ENCODE results near the gene MRTFA. TPM values are rescaled to one million over a fixed set of nuclear protein-coding genes. Genes with fewer than 3 reads are reported as not detected.

MRTFA gene
- polyA plus RNA-seq, 1 of the 3 experiments (the other 2 are of a cell fraction) = 5.8 TPM

DNA sequence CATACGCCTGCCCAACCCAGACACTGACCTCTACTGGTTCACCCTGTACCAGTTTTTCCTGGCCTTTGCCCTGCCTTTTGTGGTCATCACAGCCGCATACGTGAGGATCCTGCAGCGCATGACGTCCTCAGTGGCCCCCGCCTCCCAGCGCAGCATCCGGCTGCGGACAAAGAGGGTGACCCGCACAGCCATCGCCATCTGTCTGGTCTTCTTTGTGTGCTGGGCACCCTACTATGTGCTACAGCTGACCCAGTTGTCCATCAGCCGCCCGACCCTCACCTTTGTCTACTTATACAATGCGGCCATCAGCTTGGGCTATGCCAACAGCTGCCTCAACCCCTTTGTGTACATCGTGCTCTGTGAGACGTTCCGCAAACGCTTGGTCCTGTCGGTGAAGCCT lies 44.9 kb upstream of the MRTFA start:
- Histone ChIP-seq H3K9me3 (no peaks in the 10 kb centered on the region), H3K4me3 (ENCODE audit: low read depth in 2 of 2, low read length in 1 of 2) (no peak overlapping the region), H3K9me2 (no peaks in the 10 kb centered on the region), H3F3A (replicated peaks; ENCODE audit: insufficient read depth) (no peaks in the 10 kb centered on the region), H2AFZ (ENCODE audit: low read depth) (no peak overlapping the region), H3K9ac (no peak overlapping the region), H3K27me3 (ENCODE audit: insufficient read depth) (no peaks in the 10 kb centered on the region), H3K4me2 (no peak overlapping the region), H3K36me3 (replicated peaks in 1 of 2; ENCODE audit: control insufficient read depth in 1 of 2, insufficient read depth in 2 of 2, low read length in 1 of 2) (no peaks in the 10 kb centered on the region), H3K27ac (ENCODE audit: low read depth in 2 of 2, low read length in 1 of 2) (no peak overlapping the region), H3K79me2 (ENCODE audit: insufficient read depth) (no peaks in the 10 kb centered on the region), H4K20me1 (ENCODE audit: insufficient read depth) (no peaks in the 10 kb centered on the region), H3K4me1 (ENCODE audit: control insufficient read depth in 1 of 2, insufficient read depth in 2 of 2, low read depth in 1 of 2, low read length in 1 of 2) (peaks cover 0 to 21% of the 10 kb centered on the region in 2 experiments; a peak in 2 of 4 replicates)
- POLR2A ChIA-PET = interaction anchor here (0.8 kb wide), 1 partner anchor 30 kb away, joined by 3 read pairs; no protein-coding TSS in a partner anchor
- no peak for TF ChIP-seq POLR2AphosphoS5 (IDR thresholded peaks at IDR 0.05; ENCODE audit: low read depth, low read length)
- TF ChIP-seq MXI1 (IDR thresholded peaks at IDR 0.05; ENCODE audit: low read depth, low read length) = no peak
- CTCF ChIA-PET = no interaction called here
- DNase-seq = no peak
- 100% methylated on average over 5 of the region's 19 CpGs for WGBS (ENCODE audit: low lambda C conversion rate)

DNA sequence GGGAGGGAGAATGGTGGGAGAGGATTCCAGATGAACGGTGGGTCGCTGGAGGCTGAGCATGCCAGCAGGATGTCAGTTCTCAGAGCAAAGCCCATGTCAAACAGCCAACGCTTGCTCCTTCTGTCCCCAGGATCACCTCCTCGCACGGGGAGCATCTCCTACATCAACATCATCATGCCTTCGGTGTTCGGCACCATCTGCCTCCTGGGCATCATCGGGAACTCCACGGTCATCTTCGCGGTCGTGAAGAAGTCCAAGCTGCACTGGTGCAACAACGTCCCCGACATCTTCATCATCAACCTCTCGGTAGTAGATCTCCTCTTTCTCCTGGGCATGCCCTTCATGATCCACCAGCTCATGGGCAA lies 44.3 kb upstream of the MRTFA start:
- no peak overlapping the region for H3K9ac ChIP-seq

More for the DNA sequence above, 44.3 kb upstream of the MRTFA start:
- ChIA-PET POLR2A (interaction anchor here (0.8 kb wide), 1 partner anchor 26 kb away, joined by 3 read pairs; no protein-coding TSS in a partner anchor), CTCF (no interaction called here)
- H4K20me1 ChIP-seq (ENCODE audit: insufficient read depth) = no peaks in the 10 kb centered on the region
- H3K36me3 ChIP-seq (replicated peaks in 1 of 2; ENCODE audit: control insufficient read depth in 1 of 2, insufficient read depth in 2 of 2, low read length in 1 of 2) = no peaks in the 10 kb centered on the region
- no peaks in the 10 kb centered on the region for H3K9me3 ChIP-seq
- H3K79me2 ChIP-seq (ENCODE audit: insufficient read depth) = no peaks in the 10 kb centered on the region
- no peak for DNase-seq
- peaks cover 0 to 21% of the 10 kb centered on the region in 2 experiments; a peak in 2 of 4 replicates for H3K4me1 ChIP-seq (ENCODE audit: control insufficient read depth in 1 of 2, insufficient read depth in 2 of 2, low read depth in 1 of 2, low read length in 1 of 2)
- no peaks in the 10 kb centered on the region for H3K27me3 ChIP-seq (ENCODE audit: insufficient read depth)
- WGBS (ENCODE audit: low lambda C conversion rate) = 100% methylated on average over 4 of the region's 15 CpGs
- H3F3A ChIP-seq (replicated peaks; ENCODE audit: insufficient read depth) = no peaks in the 10 kb centered on the region
- H3K9me2 ChIP-seq = no peaks in the 10 kb centered on the region
- H2AFZ ChIP-seq (ENCODE audit: low read depth) = no peak overlapping the region
- no peak overlapping the region for H3K27ac ChIP-seq (ENCODE audit: low read depth in 2 of 2, low read length in 1 of 2)
- TF ChIP-seq GATA2 (CRISPR knock-in tag; IDR thresholded peaks at IDR 0.05) (no peak), ELF1 (IDR thresholded peaks at IDR 0.05) (no peak), CHD2 (IDR thresholded peaks at IDR 0.05; ENCODE audit: low read length, partially characterized antibody) (no peak), EP300 (IDR thresholded peaks at IDR 0.05; ENCODE audit: borderline replicate concordance in 1 of 2, low read depth in 1 of 2, low read length in 1 of 2) (no peak), EZH2phosphoT487 (IDR thresholded peaks at IDR 0.05; ENCODE audit: borderline replicate concordance, low read depth) (no peak), YY1 (IDR thresholded peaks at IDR 0.05; ENCODE audit: low read depth) (no peak), MEF2A (IDR thresholded peaks at IDR 0.05; ENCODE audit: borderline replicate concordance, low read depth) (no peak), RXRA (IDR thresholded peaks at IDR 0.05; ENCODE audit: borderline replicate concordance, low read depth) (no peak), FOXJ3 (CRISPR knock-in tag; IDR thresholded peaks at IDR 0.05) (no peak), NRF1 (IDR thresholded peaks at IDR 0.05; ENCODE audit: low read depth, low read length) (no peak), TEAD4 (IDR thresholded peaks at IDR 0.05; ENCODE audit: borderline replicate concordance, insufficient read depth) (no peak), RCOR1 (IDR thresholded peaks at IDR 0.05; ENCODE audit: low read length) (no peak), GABPA (IDR thresholded peaks at IDR 0.05; ENCODE audit: low read depth) (no peak), SIN3A (IDR thresholded peaks at IDR 0.05; ENCODE audit: borderline replicate concordance, low read depth, low read length) (no peak), SMC3 (IDR thresholded peaks at IDR 0.05; ENCODE audit: low read depth, low read length) (no peak)
- TF ChIP-seq, protein P1, sequence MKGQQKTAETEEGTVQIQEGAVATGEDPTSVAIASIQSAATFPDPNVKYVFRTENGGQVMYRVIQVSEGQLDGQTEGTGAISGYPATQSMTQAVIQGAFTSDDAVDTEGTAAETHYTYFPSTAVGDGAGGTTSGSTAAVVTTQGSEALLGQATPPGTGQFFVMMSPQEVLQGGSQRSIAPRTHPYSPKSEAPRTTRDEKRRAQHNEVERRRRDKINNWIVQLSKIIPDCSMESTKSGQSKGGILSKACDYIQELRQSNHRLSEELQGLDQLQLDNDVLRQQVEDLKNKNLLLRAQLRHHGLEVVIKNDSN (IDR thresholded peaks at IDR 0.05; ENCODE audit: borderline replicate concordance, low read depth) = no peak
- TF ChIP-seq, protein P2, sequence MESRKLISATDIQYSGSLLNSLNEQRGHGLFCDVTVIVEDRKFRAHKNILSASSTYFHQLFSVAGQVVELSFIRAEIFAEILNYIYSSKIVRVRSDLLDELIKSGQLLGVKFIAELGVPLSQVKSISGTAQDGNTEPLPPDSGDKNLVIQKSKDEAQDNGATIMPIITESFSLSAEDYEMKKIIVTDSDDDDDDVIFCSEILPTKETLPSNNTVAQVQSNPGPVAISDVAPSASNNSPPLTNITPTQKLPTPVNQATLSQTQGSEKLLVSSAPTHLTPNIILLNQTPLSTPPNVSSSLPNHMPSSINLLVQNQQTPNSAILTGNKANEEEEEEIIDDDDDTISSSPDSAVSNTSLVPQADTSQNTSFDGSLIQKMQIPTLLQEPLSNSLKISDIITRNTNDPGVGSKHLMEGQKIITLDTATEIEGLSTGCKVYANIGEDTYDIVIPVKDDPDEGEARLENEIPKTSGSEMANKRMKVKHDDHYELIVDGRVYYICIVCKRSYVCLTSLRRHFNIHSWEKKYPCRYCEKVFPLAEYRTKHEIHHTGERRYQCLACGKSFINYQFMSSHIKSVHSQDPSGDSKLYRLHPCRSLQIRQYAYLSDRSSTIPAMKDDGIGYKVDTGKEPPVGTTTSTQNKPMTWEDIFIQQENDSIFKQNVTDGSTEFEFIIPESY (IDR thresholded peaks at IDR 0.05; ENCODE audit: borderline replicate concordance, low read depth) = no peak
- TF ChIP-seq, protein P3, sequence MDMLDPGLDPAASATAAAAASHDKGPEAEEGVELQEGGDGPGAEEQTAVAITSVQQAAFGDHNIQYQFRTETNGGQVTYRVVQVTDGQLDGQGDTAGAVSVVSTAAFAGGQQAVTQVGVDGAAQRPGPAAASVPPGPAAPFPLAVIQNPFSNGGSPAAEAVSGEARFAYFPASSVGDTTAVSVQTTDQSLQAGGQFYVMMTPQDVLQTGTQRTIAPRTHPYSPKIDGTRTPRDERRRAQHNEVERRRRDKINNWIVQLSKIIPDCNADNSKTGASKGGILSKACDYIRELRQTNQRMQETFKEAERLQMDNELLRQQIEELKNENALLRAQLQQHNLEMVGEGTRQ (IDR thresholded peaks at IDR 0.05; ENCODE audit: borderline replicate concordance, low read depth, low read length) = no peak
- H3K4me3 ChIP-seq (ENCODE audit: low read depth in 2 of 2, low read length in 1 of 2) = no peak overlapping the region; a peak in 1 of 4 replicates
- H3K4me2 ChIP-seq = no peak overlapping the region

All from SK-N-SH (cell line).